NCI-H2227 (cell line): ENCODE results near the gene TADA3.
A peak's percentile ranks its signal among the peaks of the same experiment; 100 is the strongest.
"Not testable (repeated sequence)": the region's sequence is repeated elsewhere in the genome, so short reads cannot be mapped to it uniquely, and the experiment has no call there.

Experiments used
- DNase-seq: peaks from one replicate; lab custom pipeline; 2025; ENCODE audit not compliant: unreplicated experiment; lab: John Stamatoyannopoulos, UW

TADA3 gene

DNA sequence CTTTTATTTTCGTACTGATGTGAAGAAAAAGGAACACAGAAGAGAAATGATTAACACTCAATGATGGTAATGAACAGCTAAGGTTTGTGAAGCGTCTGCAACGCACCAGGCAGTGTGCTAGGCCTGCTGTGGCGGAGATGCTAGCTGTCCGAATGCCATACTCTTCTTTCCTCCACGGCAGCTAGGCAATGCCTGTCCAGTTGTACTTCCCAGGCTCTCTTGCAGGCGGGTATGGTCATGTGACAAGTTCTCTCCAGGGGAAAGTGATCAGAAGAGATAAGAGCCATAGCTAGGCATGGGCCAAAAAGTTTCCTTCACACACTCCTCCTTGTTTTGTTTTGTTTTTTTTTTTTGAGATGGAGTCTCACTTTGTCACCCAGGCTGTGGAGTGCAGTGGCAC lies 6.7 kb downstream of the TADA3 start:
- no peak for DNase-seq

DNA sequence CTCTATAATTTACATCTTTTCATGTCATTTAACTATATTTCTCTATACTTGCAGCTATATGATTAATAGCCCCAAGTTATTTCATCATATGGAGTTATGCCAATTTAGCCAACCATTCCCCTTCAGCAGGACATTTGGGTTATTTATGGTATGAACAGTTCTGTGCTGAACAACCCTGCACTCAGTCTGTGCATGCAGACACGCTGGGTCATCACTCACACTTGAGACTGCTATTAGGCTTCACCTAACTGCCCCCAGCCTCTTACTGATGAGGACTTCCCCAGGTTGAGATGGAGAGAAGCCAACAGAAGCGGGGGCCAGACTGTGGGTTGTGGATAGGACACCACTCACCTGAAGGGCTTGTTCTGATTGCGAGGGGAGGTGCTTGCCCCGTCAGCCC lies 7.3 kb downstream of the TADA3 start:
- peak; percentile 13 for DNase-seq

GRCh38 chr3:9783954-9784353 lies 8.3 kb downstream of the TADA3 start:
- DNase-seq: no peak

GRCh38 chr3:9782770-9783169 lies 9.5 kb downstream of the TADA3 start:
- no peak for DNase-seq

DNA sequence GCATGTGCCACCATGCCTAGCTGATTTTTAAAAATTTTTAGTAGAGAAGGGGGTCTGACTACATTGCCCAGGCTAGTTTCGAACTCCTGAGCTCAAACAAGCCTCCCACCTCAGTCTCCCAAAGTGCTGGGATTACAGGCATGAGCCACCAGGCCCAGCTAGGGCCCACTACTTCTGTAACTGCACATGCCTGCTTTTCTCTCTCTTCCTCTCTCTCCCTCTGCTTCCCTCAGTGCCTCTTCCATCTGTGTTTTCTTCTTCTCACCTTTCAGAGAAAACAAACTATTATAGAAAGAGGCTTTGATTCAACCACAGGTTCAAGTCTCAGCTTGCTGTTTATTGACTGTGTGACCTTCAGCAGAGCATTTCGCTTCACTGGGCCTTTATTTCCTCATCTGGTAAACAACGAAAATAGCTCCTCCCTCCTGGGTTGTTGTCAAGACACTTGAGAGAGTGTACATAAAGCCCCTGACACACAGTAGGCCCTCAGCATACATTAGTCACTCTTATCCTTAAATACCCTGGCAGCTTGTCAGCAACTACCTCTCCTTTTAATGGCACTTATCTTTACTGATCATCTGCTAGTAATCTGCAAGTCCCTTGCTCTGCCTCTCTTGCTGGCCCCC lies 10.2 kb downstream of the TADA3 start:
- DNase-seq: no peak

GRCh38 chr3:9781551-9781950 lies 10.7 kb downstream of the TADA3 start:
- DNase-seq: no peak

DNA sequence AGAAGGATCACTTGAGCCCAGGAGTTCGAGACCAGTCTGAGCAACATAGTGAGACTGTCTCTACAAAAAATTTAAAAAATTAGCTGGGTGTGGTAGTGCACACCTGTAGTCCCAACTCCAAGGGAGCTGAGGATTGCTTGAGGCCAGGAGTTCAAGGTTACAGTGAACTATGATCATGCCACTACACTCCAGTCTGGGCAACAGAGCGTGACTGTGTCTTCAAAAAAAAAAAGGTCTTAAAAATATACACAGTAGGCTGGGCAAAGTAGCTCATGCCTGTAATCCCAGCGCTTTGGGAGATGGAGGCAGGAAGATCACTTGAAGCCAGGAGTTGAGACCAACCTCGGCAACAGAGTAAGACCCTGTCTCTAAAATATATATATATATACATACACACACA lies 11.4 kb downstream of the TADA3 start:
- DNase-seq: no peak

DNA sequence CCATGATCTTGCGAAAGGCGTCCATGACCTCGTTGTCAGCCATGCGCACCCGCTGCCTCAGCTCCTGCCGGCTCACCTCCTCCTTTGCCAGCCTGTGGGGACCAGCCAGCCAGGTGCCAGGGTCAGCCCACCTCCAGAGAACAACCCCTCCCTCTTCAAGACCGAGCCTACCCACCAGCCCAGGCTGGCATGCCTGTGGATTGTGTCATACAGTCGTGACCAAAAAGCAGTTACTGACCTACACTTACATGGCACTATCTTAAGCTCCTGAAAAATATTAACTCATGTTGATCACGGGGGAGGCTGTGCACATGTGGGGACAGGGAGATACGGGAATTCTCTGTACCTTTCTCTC lies 11.8 kb downstream of the TADA3 start:
- no peak for DNase-seq

DNA sequence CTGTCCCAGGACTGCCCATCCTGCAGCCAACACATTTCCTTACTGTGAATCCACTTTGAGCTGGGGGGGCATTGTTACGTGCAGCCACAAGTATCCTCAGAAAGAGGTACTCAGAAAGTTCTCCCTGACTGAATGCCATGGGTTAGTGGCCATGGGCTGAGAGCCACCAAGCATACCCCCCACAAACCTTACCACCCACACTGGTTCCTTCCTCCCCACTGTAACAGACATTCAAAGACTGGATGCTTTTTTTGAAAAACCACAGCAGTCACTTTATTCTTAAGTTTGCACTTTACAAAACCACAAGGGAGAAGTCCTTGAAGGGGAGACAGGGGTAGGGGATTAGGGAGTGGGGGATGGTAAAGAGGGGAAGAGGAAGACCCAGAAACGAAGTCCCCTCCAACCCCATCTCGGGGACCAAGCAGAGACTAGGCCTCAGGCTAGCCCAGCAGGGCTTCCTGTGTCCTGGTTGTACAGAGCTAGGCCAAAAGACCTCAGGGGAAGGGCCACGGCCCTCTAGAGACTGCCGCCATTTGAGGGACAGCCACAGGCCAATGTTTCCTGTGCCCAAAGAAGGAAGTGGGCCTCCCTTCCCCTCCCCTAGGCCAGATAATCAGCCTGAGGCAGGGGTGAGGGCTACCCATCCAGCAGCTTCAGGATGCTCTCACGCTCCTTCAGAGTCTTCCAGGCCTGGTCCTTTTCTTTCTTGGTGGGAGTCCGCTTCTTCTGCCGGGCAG lies 12.4 kb downstream of the TADA3 start:
- DNase-seq: no peak

GRCh38 chr3:9779075-9779593 lies 13.1 kb downstream of the TADA3 start:
- no peak for DNase-seq

- no peak for DNase-seq
Observed at GRCh38 chr3:9778143-9779074, 13.9 kb downstream of the TADA3 start.

DNA sequence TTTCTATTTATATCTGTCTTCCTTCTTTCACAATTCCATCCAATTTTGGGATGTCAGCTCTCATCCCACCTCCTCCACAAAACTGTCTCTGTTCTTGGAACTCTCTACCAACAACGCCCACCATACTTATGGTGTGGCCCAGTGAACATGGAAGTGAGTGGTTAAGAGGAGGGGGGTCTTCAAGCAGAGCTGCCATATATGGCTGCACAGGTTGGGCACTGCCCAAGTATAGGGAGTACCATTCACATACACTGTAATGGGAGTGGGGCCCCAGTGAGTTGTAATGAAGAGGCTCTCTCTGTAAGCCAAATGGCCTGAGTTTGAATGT lies 14.6 kb downstream of the TADA3 start:
- DNase-seq: no peak

DNA sequence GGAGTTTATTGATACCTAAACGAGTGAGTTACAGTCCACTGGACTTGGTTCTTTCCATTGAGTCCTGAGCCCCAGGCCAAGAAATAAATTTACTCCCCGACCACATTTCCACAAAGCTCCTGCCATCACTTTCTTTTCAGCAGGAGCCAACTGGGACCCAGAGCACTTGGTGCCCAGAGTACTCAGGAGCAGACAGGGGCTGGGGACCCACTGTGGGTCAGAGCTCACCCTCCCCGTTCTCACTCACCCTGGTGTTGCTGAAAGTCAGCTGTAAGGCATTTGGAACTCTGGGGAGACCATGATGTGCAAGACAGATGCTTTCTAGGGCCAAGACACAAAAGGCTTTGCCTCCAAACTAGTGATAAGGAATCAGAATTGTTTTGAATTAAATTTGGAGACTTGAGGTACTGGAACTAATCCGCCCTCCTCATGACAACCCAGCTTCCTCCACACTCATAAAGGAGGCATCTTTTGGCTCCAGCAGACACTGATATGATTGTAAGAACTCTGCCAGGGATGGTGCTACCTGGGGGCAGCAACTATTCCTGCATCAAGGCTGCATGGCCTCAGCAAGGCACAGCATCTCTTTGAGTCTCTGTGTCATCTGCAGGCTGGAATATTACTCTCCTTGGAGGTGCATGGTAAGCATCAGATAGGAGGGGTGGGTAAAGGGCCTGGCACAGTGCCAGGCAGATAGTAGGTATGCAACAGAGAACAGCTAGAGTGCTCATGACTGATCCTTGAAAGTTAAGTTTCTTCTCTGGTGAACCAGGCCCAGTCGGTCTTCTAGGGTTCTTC lies 15.2 kb downstream of the TADA3 start:
- DNase-seq: no peak

DNA sequence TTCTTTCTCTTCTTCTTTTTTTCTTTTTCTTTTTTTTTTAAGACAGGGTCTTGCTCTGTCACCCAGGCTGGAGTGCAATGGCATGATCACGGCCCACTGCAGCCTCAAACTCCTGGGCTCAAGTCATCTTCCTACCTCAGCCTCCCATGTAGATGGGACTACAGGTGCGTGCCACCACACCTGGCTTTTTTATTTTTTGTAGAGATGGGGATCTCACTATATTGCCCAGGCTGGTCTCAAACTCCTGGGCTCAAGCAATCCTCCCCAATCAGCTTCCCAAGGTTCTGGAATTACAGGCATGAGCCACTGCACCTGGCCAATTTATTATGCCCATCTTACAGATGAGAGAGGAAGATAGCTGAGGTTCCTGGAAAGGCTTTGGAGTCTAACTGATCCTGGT lies 21.3 kb downstream of the TADA3 start:
- DNase-seq: not testable (repeated sequence)

GRCh38 chr3:9770276-9770812 lies 21.9 kb downstream of the TADA3 start:
- DNase-seq: no peak

- peak; percentile 81 for DNase-seq
Observed at GRCh38 chr3:9769426-9770275, 22.6 kb downstream of the TADA3 start, which contains the start of gene CAMK1. Gene CAMK1, minus strand, starts transcription at chr3:9769947. Its CDS starts 2,198 bp downstream, at chr3:9767749.

DNA sequence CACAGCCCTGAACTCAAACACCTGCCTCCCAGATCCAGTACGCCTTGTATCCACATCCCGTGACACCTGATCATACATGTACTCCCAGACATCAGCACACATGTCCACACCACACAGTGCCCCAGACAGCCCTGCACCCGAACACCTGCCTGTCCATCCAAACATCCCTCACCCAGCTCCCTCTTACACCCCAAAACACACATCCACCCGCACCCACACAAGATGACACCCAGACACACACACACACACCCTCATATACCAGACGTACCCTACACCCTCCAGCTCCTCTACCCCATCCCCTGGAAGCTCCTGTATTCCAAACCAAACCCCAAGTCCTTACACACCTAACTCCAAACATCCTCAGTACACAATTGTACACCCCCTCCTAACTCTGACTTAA lies 23.3 kb downstream of the TADA3 start:
- DNase-seq: no peak

GRCh38 chr3:9768141-9768775 lies 24.0 kb downstream of the TADA3 start:
- no peak for DNase-seq

DNA sequence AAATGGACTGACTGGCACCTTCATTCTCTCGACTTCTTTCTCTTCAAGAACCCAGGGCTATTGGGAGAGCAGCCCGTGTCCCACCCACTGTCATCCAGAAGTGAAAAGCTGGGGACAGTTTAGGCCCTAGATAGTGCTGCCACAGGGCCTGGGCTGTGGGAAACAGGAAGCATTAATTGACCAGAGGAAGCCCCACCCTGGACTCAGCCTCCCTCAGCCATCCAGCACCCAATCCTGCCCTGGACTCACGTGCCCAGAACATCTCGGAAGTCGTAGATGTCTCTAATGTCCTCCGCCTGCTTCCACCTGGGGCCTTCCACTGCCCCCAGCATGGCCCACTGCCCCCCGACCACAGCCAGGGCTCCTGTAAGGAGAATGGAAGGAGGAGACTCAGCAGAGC lies 24.9 kb downstream of the TADA3 start:
- no peak for DNase-seq
